HL-60 (cell line): ENCODE measurements around the gene TM9SF1.

Source experiments
- DNase-seq, 2 experiments: peaks; one replicate each; pipeline ENCODE4 v3.0.0-alpha.2; 2010 to 2020; ENCODE audit warnings: low read depth in 1 of 2, low spot score in 1 of 2
- H3K27ac ChIP-seq: fragments of 250-450 bp; sonication (Bioruptor Pico); replicated peaks from 2 replicates; pipeline ENCODE4 v1.5.1; 2020; ENCODE audit warnings: mild to moderate bottlenecking, moderate library complexity
- H3K27me3 ChIP-seq: fragments of 250-450 bp; sonication (Bioruptor Pico); 2 replicates; pipeline ENCODE4 v1.5.1; 2021; ENCODE audit warnings: mild to moderate bottlenecking, moderate library complexity; ENCODE audit not compliant: insufficient read depth, poor library complexity, severe bottlenecking
- H3K4me3 ChIP-seq: replicated peaks from 2 replicates; pipeline ENCODE4 v1.5.1; 2011; ENCODE audit warnings: mild to moderate bottlenecking, control low read depth, low read length; ENCODE audit not compliant: insufficient read depth
- CTCF ChIP-seq: IDR thresholded peaks from one replicate; pipeline ENCODE4 v1.5.1; 2011; ENCODE audit warnings: low read length, control low read depth, inconsistent platforms; ENCODE audit not compliant: insufficient read depth
- GABPA ChIP-seq: IDR thresholded peaks from 2 replicates; pipeline ENCODE4 v1.6.1; 2012; ENCODE audit warnings: low read depth
- POLR2AphosphoS5 ChIP-seq: IDR thresholded peaks from 2 replicates; pipeline ENCODE4 v1.6.1; 2012; ENCODE audit warnings: low read depth
- REST ChIP-seq: IDR thresholded peaks from 2 replicates; pipeline ENCODE4 v1.6.1; 2012; ENCODE audit warnings: low read depth; ENCODE audit not compliant: insufficient replicate concordance
- SPI1 ChIP-seq: IDR thresholded peaks from 2 replicates; pipeline ENCODE4 v1.6.1; 2012; ENCODE audit warnings: low read depth, mild to moderate bottlenecking, borderline replicate concordance

Gene TM9SF1

GRCh38 chr14:24183014-24183481 is 12.2 kb downstream of the TM9SF1 start:
- Histone ChIP-seq H3K27ac (no peak overlapping the region), H3K4me3 (no peak overlapping the region), H3K27me3 (no peaks in the 10 kb centered on the region)
- TF ChIP-seq GABPA (no peak), SPI1 (no peak), POLR2AphosphoS5 (no peak), CTCF (no peak), REST (no peak)
- no peak for DNase-seq

GRCh38 chr14:24182110-24182882 is 12.9 kb downstream of the TM9SF1 start:
- Histone ChIP-seq H3K27ac (no peak overlapping the region), H3K4me3 (no peak overlapping the region), H3K27me3 (no peaks in the 10 kb centered on the region)
- no peak for DNase-seq
- no peak for TF ChIP-seq SPI1
- TF ChIP-seq CTCF = no peak
- no peak for TF ChIP-seq REST
- no peak for TF ChIP-seq GABPA
- no peak for TF ChIP-seq POLR2AphosphoS5

GRCh38 chr14:24181371-24182077 is 13.7 kb downstream of the TM9SF1 start:
- Histone ChIP-seq H3K27ac (no peak overlapping the region), H3K27me3 (no peaks in the 10 kb centered on the region), H3K4me3 (no peak overlapping the region)
- DNase-seq = no peak
- TF ChIP-seq SPI1 (no peak), REST (no peak), CTCF (no peak), POLR2AphosphoS5 (no peak), GABPA (no peak)
